Fibroblast of villous mesenchyme (primary cell): Measurements from ENCODE around the gene HJURP. TPM values are rescaled to one million over a fixed set of nuclear protein-coding genes. Genes with fewer than 3 reads are reported as not detected.

Source experiments
- DNase-seq: peaks from one replicate; pipeline ENCODE4 v3.0.0-alpha.2; 2010; ENCODE audit warnings: low read depth
- H3K4me3 ChIP-seq: 2 replicates; pipeline ENCODE4 v1.5.1; 2011; ENCODE audit warnings: low read depth, mild to moderate bottlenecking, low read length
- CTCF ChIP-seq: IDR thresholded peaks from 2 replicates; pipeline ENCODE4 v1.5.1; 2012; ENCODE audit warnings: low read depth, mild to moderate bottlenecking, low read length; ENCODE audit not compliant: insufficient read depth
- total RNA-seq: library from RNA; depleted of rRNA; stranded (reverse); fragments of >200 nt; gene quantifications from 2 replicates; pipeline ENCODE4 v1.2.3, GENCODE V29; 2012

The HJURP gene
- total RNA-seq, 1 donor, result 27.2 TPM

GRCh38 chr2:233822781-233823730 lies 31.3 kb downstream of the HJURP start:
- no peak for TF ChIP-seq CTCF
- H3K4me3 ChIP-seq, result no peak overlapping the region
- no peak for DNase-seq

- TF ChIP-seq CTCF, result no peak
- no peak overlapping the region for H3K4me3 ChIP-seq
- DNase-seq, result no peak
Observed at GRCh38 chr2:233822101-233822771, 32.1 kb downstream of the HJURP start.

GRCh38 chr2:233821709-233822100 lies 32.6 kb downstream of the HJURP start:
- TF ChIP-seq CTCF, result no peak
- no peak overlapping the region for H3K4me3 ChIP-seq
- DNase-seq, result no peak

GRCh38 chr2:233821196-233821595 lies 33.1 kb downstream of the HJURP start:
- DNase-seq, result no peak
- no peak for TF ChIP-seq CTCF
- no peak overlapping the region for H3K4me3 ChIP-seq

- H3K4me3 ChIP-seq, result no peak overlapping the region
- TF ChIP-seq CTCF, result no peak
- DNase-seq, result no peak
Observed at GRCh38 chr2:233820774-233821105, 33.6 kb downstream of the HJURP start.

GRCh38 chr2:233819884-233820773 lies 34.2 kb downstream of the HJURP start:
- no peak for TF ChIP-seq CTCF
- no peak overlapping the region for H3K4me3 ChIP-seq
- no peak for DNase-seq
